H1 (cell line): Measurements from ENCODE around the gene COX14. TPM values are rescaled to one million over a fixed set of nuclear protein-coding genes. Genes with fewer than 3 reads are reported as not detected.

ENCODE experiments used
- CTCF ChIA-PET: fragments of 300-600 bp; sonication (Branson Sonifier 250); formaldehyde crosslinking; loops from one replicate; lab custom pipeline; 2021; ENCODE audit not compliant: partially characterized antibody; lab: Charles Lee
- POLR2A ChIA-PET: fragments of 300-600 bp; sonication (Branson Sonifier 250); formaldehyde crosslinking; loops from one replicate; lab custom pipeline; 2021; ENCODE audit warnings: inconsistent platforms; ENCODE audit not compliant: partially characterized antibody; lab: Charles Lee
- DNase-seq, 2 experiments: peaks; one replicate each; pipeline versions ENCODE4 v3.0.0 to v3.0.0-alpha.2; 2010 to 2022; ENCODE audit warnings: low spot score in 2 of 2, low read depth in 1 of 2, mixed read lengths in 1 of 2
- FAIRE-seq: peaks from 2 replicates; lab custom pipeline; 2011; peaks lifted over from hg19 to GRCh38; lab: Jason Lieb, UNC
- H2AFZ ChIP-seq: 2 replicates; pipeline ENCODE4 v1.8.1; 2012; ENCODE audit warnings: low read length, inconsistent platforms
- H2AK5ac ChIP-seq: 2 replicates; pipeline ENCODE4 v1.6.1; 2013; ENCODE audit warnings: low read depth, low read length
- H2BK120ac ChIP-seq: replicated peaks from 2 replicates; pipeline ENCODE3; 2013; ENCODE audit warnings: low read depth, low read length, inconsistent platforms
- H2BK12ac ChIP-seq: 2 replicates; pipeline ENCODE4 v1.6.1; 2013; ENCODE audit warnings: low read depth, low read length
- H2BK15ac ChIP-seq: 2 replicates; pipeline ENCODE4 v1.6.1; 2013; ENCODE audit warnings: low read length
- H2BK20ac ChIP-seq: 2 replicates; pipeline ENCODE4 v1.6.1; 2013; ENCODE audit warnings: low read length
- H2BK5ac ChIP-seq: 2 replicates; pipeline ENCODE4 v1.6.1; 2013; ENCODE audit warnings: low read depth, low read length
- H3K14ac ChIP-seq: 2 replicates; pipeline ENCODE4 v1.6.1; 2013; ENCODE audit warnings: inconsistent platforms; ENCODE audit not compliant: insufficient read length
- H3K18ac ChIP-seq: 2 replicates; pipeline ENCODE4 v1.6.1; 2013; ENCODE audit warnings: low read length; ENCODE audit errors: extremely low read depth
- H3K23ac ChIP-seq: 2 replicates; pipeline ENCODE4 v1.6.1; 2013; ENCODE audit warnings: inconsistent platforms; ENCODE audit not compliant: insufficient read length
- H3K23me2 ChIP-seq: 2 replicates; pipeline ENCODE4 v1.6.1; 2013; ENCODE audit warnings: low read depth, low read length
- H3K27ac ChIP-seq: 2 replicates; pipeline ENCODE4 v1.6.1; 2011; ENCODE audit warnings: low read depth, low read length, inconsistent platforms
- H3K27me3 ChIP-seq, 4 experiments: replicated peaks in 1 of 4; 1 replicate in 1 of 4; 2 replicates in 3 of 4; pipeline versions ENCODE4 v1.6.1 to v1.8.1; 2011 to 2013; ENCODE audit warnings: low read length in 3 of 4, mild to moderate bottlenecking in 3 of 4, inconsistent platforms in 2 of 4, mixed read lengths in 2 of 4, moderate library complexity in 1 of 4; ENCODE audit not compliant: control insufficient read depth in 3 of 4, insufficient read depth in 3 of 4; ENCODE audit errors: extremely low read depth in 1 of 4
- H3K36me3 ChIP-seq, 4 experiments: 2 replicates each; pipeline versions ENCODE4 v1.6.1 to v1.8.1; 2011 to 2013; ENCODE audit warnings: mild to moderate bottlenecking in 4 of 4, low read length in 3 of 4, moderate library complexity in 2 of 4, control low read depth in 1 of 4, inconsistent platforms in 1 of 4; ENCODE audit not compliant: insufficient read depth in 4 of 4, control insufficient read depth in 2 of 4
- H3K4ac ChIP-seq: replicated peaks from 2 replicates; pipeline ENCODE3; 2013; ENCODE audit warnings: low read length, low read depth, mixed read lengths, inconsistent platforms; ENCODE audit not compliant: insufficient read length
- H3K4me1 ChIP-seq, 4 experiments: replicated peaks in 1 of 4; 1 replicate in 1 of 4; 2 replicates in 3 of 4; pipeline versions ENCODE4 v1.6.1 to v1.8.1; 2011 to 2013; ENCODE audit warnings: low read length in 3 of 4, inconsistent platforms in 2 of 4, mixed read lengths in 1 of 4; ENCODE audit not compliant: insufficient read depth in 4 of 4, control insufficient read depth in 3 of 4
- H3K4me2 ChIP-seq, 2 experiments: 2 replicates each; pipeline versions ENCODE4 v1.6.1 to v1.8.1; 2011 to 2013; ENCODE audit warnings: low read depth in 2 of 2, low read length in 2 of 2, control low read depth in 1 of 2, inconsistent platforms in 1 of 2, mild to moderate bottlenecking in 1 of 2; ENCODE audit not compliant: insufficient read depth in 1 of 2
- H3K4me3 ChIP-seq, 4 experiments: fragments of 200-600, 300-600 bp in 1 of 4; sonication (generic), shearing (Covaris generic), sonication (Bioruptor Twin) in 1 of 4; 2 replicates each; pipeline versions ENCODE4 v1.5.1 to v1.8.1; 2011 to 2016; ENCODE audit warnings: low read length in 4 of 4, low read depth in 3 of 4, control low read depth in 2 of 4, inconsistent platforms in 2 of 4, mild to moderate bottlenecking in 2 of 4, mixed read lengths in 1 of 4, moderate library complexity in 1 of 4; ENCODE audit not compliant: insufficient read depth in 2 of 4; ENCODE audit errors: extremely low read depth in 1 of 4
- H3K56ac ChIP-seq: replicated peaks from 2 replicates; pipeline ENCODE3; 2013; ENCODE audit warnings: low read depth, mild to moderate bottlenecking, mixed read lengths, low read length, inconsistent platforms; ENCODE audit not compliant: insufficient read length
- H3K79me1 ChIP-seq: 2 replicates; pipeline ENCODE4 v1.6.1; 2013; ENCODE audit warnings: low read depth, low read length, control low read depth
- H3K79me2 ChIP-seq, 2 experiments: 2 replicates each; pipeline versions ENCODE4 v1.6.1 to v1.8.1; 2012 to 2013; ENCODE audit warnings: low read length in 2 of 2, mild to moderate bottlenecking in 2 of 2, inconsistent platforms in 1 of 2; ENCODE audit not compliant: insufficient read depth in 2 of 2, control insufficient read depth in 1 of 2
- H3K9ac ChIP-seq, 4 experiments: replicated peaks in 1 of 4; 1 replicate in 1 of 4; 2 replicates in 3 of 4; pipeline versions ENCODE4 v1.6.1 to v1.8.1; 2011 to 2013; ENCODE audit warnings: low read depth in 3 of 4, low read length in 3 of 4, control low read depth in 2 of 4, mild to moderate bottlenecking in 2 of 4, moderate library complexity in 2 of 4, inconsistent platforms in 1 of 4; ENCODE audit errors: extremely low read depth in 1 of 4
- H3K9me3 ChIP-seq, 2 experiments: 2 replicates each; pipeline versions ENCODE4 v1.6.1 to v1.8.1; 2012 to 2013; ENCODE audit warnings: mild to moderate bottlenecking in 2 of 2, moderate library complexity in 2 of 2, control low read depth in 1 of 2, inconsistent platforms in 1 of 2, low read depth in 1 of 2, low read length in 1 of 2, mixed read lengths in 1 of 2; ENCODE audit not compliant: insufficient read depth in 2 of 2
- H4K20me1 ChIP-seq, 2 experiments: replicated peaks in 1 of 2; 2 replicates each; pipeline versions ENCODE3 to v1.8.1; 2011 to 2013; ENCODE audit warnings: inconsistent platforms in 2 of 2, low read length in 2 of 2, mild to moderate bottlenecking in 1 of 2; ENCODE audit not compliant: insufficient read depth in 2 of 2, control insufficient read depth in 1 of 2
- H4K5ac ChIP-seq: 2 replicates; pipeline ENCODE4 v1.6.1; 2013; ENCODE audit warnings: low read length, low read depth, mixed read lengths, inconsistent platforms; ENCODE audit not compliant: insufficient read length
- H4K8ac ChIP-seq: 2 replicates; pipeline ENCODE4 v1.8.0; 2013; ENCODE audit warnings: mild to moderate bottlenecking, moderate library complexity, low read length, inconsistent platforms; ENCODE audit not compliant: insufficient read depth; ENCODE audit errors: extremely low read depth
- H4K91ac ChIP-seq: replicated peaks from 2 replicates; pipeline ENCODE3; 2013; ENCODE audit warnings: low read length, mixed read lengths, inconsistent platforms; ENCODE audit not compliant: insufficient read length
- CHD2 ChIP-seq: IDR thresholded peaks from 2 replicates; pipeline ENCODE4 v1.6.1; 2012; ENCODE audit warnings: low read length, improper control_type of control experiment
- EGR1 ChIP-seq: IDR thresholded peaks from 2 replicates; pipeline ENCODE4 v1.6.1; 2011; ENCODE audit warnings: low read depth, low read length, borderline replicate concordance
- HDAC6 ChIP-seq: IDR thresholded peaks from one replicate; pipeline ENCODE4 v1.7.1; 2012; ENCODE audit warnings: low read depth, mild to moderate bottlenecking, inconsistent platforms, low read length, moderate library complexity
- MAX ChIP-seq: IDR thresholded peaks from 2 replicates; pipeline ENCODE4 v1.6.1; 2012; ENCODE audit warnings: inconsistent platforms
- NANOG ChIP-seq: IDR thresholded peaks from 2 replicates; pipeline ENCODE4 v1.6.1; 2011; ENCODE audit warnings: low read length, low read depth, mild to moderate bottlenecking, inconsistent platforms; ENCODE audit not compliant: insufficient read depth, poor library complexity, severe bottlenecking
- PHF8 ChIP-seq: fragments of 200-600 bp; sonication (generic); conservative IDR thresholded peaks from 2 replicates; pipeline ENCODE4 v1.7.1; 2012; ENCODE audit warnings: low read depth, mild to moderate bottlenecking, inconsistent platforms, low read length, moderate library complexity
- POLR2A ChIP-seq, 2 experiments: IDR thresholded peaks; 1 replicate in 1 of 2; 2 replicates in 1 of 2; pipeline ENCODE4 v1.6.1; 2011; ENCODE audit warnings: low read depth in 2 of 2, low read length in 2 of 2, mild to moderate bottlenecking in 2 of 2; ENCODE audit errors: control extremely low read depth in 1 of 2
- RXRA ChIP-seq: IDR thresholded peaks from 2 replicates; pipeline ENCODE4 v1.6.1; 2011; ENCODE audit warnings: low read depth, mild to moderate bottlenecking, low read length, moderate library complexity; ENCODE audit not compliant: insufficient read depth
- SP2 ChIP-seq: IDR thresholded peaks from 2 replicates; pipeline ENCODE4 v1.6.1; 2012; ENCODE audit warnings: mild to moderate bottlenecking, low read length, inconsistent platforms
- SRF ChIP-seq: IDR thresholded peaks from 2 replicates; pipeline ENCODE4 v1.6.1; 2011; ENCODE audit warnings: mild to moderate bottlenecking, low read depth, low read length, moderate library complexity
- TAF7 ChIP-seq: optimal IDR thresholded peaks from 2 replicates; pipeline ENCODE3; 2011; ENCODE audit warnings: low read depth, mild to moderate bottlenecking, inconsistent platforms, low read length, moderate library complexity, borderline replicate concordance
- TBP ChIP-seq: IDR thresholded peaks from 2 replicates; pipeline ENCODE4 v1.6.1; 2011; ENCODE audit warnings: low read depth, low read length, improper control_type of control experiment
- WGBS, 2 experiments: shearing (Covaris generic) in 1 of 2; methylation state at CpG; one replicate each; pipeline versions ENCODE4 v1.1.6 to v1.1.7; 2013 to 2015; ENCODE audit warnings: low lambda C conversion rate in 2 of 2, mixed read lengths in 2 of 2, inconsistent platforms in 1 of 2, low coverage in 1 of 2, missing lambda C conversion rate in 1 of 2; ENCODE audit not compliant: insufficient replicate concordance in 2 of 2, insufficient coverage in 1 of 2, insufficient read length in 1 of 2; ENCODE audit errors: extremely low coverage in 1 of 2, missing lambda C conversion rate in 1 of 2; 5-methylcytosine and 5-hydroxymethylcytosine counted together
- polyA plus RNA-seq, 7 experiments: library from polyadenylated mRNA; depleted of rRNA in 3 of 7; stranded (reverse) in 5 of 7; unstranded in 2 of 7; fragments of >200 nt in 5 of 7; fragments of 200-250 nt in 2 of 7; gene quantifications; 1 replicate in 5 of 7; 2 replicates in 1 of 7; 4 replicates in 1 of 7; pipeline versions ENCODE4 v1.2.1 to v1.2.3, GENCODE V29; 2011 to 2013; ENCODE audit warnings: missing spikeins in 2 of 7, mixed read lengths in 2 of 7
- total RNA-seq: library from RNA; stranded (reverse); fragmentation: NEBNext Ultra II Directional; extraction: Animal tissue kit (Norgen Biotek cat#: 25700); gene quantifications from 2 replicates; pipeline ENCODE4 v1.2.1, GENCODE V29; 2021
- TF ChIP-seq, protein P1 (sequence below): IDR thresholded peaks from 2 replicates; pipeline ENCODE4 v1.6.1; 2011; ENCODE audit warnings: low read length, improper control_type of control experiment

Gene COX14
- total and polyA plus RNA-seq, 2 of the 8 experiments (the other 6 are each of a cell fraction or from before 2014, with no cell fraction given): 40.1 to 102 TPM

GRCh38 chr12:50109319-50109718, 2.7 kb upstream of the COX14 start:
- Histone ChIP-seq H4K20me1 (peaks cover 0 to 2% of the 10 kb centered on the region in 2 experiments), H3K4ac (no peak overlapping the region), H3K18ac (no peak overlapping the region), H3K4me1 (peaks cover 10 to 18% (median 12%) of the 10 kb centered on the region in 4 experiments), H3K9me3 (no peaks in the 10 kb centered on the region), H2BK12ac (peak overlapping the region; percentile 29; the same call in 1 of the 2 replicates), H3K9ac (no peak overlapping the region), H3K23me2 (peaks cover 8% of the 10 kb centered on the region), H3K27me3 (no peaks in the 10 kb centered on the region), H3K4me2 (no peak overlapping the region), H3K23ac (no peak overlapping the region), H3K27ac (no peak overlapping the region), H2BK15ac (no peak overlapping the region), H3K4me3 (no peak overlapping the region), H3K36me3 (no peaks in the 10 kb centered on the region), H3K56ac (no peak overlapping the region), H4K5ac (no peak overlapping the region), H2BK120ac (no peak overlapping the region), H4K91ac (no peak overlapping the region), H3K79me1 (no peaks in the 10 kb centered on the region), H2AK5ac (0 out of 2 replicates have a peak overlapping the region, but pooled peaks have one; percentile 3), H4K8ac (no peak overlapping the region), H2BK20ac (no peak overlapping the region), H3K79me2 (peaks cover 0 to 9% of the 10 kb centered on the region in 2 experiments; a peak in 2 of 4 replicates), H2AFZ (no peak overlapping the region), H2BK5ac (0 out of 2 replicates have a peak overlapping the region, but pooled peaks have one; percentile 5), H3K14ac (no peak overlapping the region)
- no peak for DNase-seq
- ChIA-PET POLR2A (interaction anchor here (1.2 to 27.1 kb wide), 3 partner anchors 16 to 61 kb away, joined by 6 to 457 read pairs (median 15); partner anchors contain the start of genes GPD1 and SMARCD1), CTCF (interaction anchor here (0.5 to 32.9 kb wide), 9 partner anchors 7 to 375 kb away, joined by 3 to 625 read pairs (median 19); partner anchors contain the start of genes CERS5, GPD1 and SMARCD1)
- FAIRE-seq: no peak
- 100% methylated on average over 3 of the region's 3 CpGs; no CpG with 5 or more reads in 1 of the 2 experiments for WGBS, 2 experiments
- TF ChIP-seq RXRA: no peak
- TF ChIP-seq TBP: no peak
- no peak for TF ChIP-seq SP2
- TF ChIP-seq SRF: no peak
- TF ChIP-seq, protein P1, sequence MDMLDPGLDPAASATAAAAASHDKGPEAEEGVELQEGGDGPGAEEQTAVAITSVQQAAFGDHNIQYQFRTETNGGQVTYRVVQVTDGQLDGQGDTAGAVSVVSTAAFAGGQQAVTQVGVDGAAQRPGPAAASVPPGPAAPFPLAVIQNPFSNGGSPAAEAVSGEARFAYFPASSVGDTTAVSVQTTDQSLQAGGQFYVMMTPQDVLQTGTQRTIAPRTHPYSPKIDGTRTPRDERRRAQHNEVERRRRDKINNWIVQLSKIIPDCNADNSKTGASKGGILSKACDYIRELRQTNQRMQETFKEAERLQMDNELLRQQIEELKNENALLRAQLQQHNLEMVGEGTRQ: no peak
- TF ChIP-seq MAX: no peak
- no peak for TF ChIP-seq EGR1
- TF ChIP-seq HDAC6: no peak
- TF ChIP-seq PHF8: no peak
- no peak for TF ChIP-seq NANOG
- no peak for TF ChIP-seq CHD2
- TF ChIP-seq TAF7: no peak
- TF ChIP-seq POLR2A (IDR thresholded peaks at IDR 0.05; ENCODE audit: control extremely low read depth in 1 of 2, low read depth in 2 of 2, low read length in 2 of 2): no peak
